IMR-90 (cell line): ENCODE measurements around the gene RBPJL. TPM values are rescaled to one million over a fixed set of nuclear protein-coding genes. Genes with fewer than 3 reads are reported as not detected.

Source experiments
- ATAC-seq: fragments of 200-7000 bp; cut with Tn5 transposase; 2 replicates; pipeline ENCODE4 v1.9.1; 2020; ENCODE audit warnings: low read depth, mild to moderate bottlenecking, moderate library complexity
- BruUV-seq: library from RNA; stranded (reverse); fragments of 400-500 nt; replicated peaks from 2 replicates; lab custom pipeline; 2021; lab: Mats Ljungman, UMichigan
- CTCF ChIA-PET: fragments of 300-600 bp; formaldehyde crosslinking; extraction: SDS; loops from one replicate; lab custom pipeline; 2021; ENCODE audit warnings: antibody characterized with exemption; lab: Yijun Ruan, JAX
- POLR2A ChIA-PET: fragments of 300-600 bp; sonication (Branson Sonifier 250); formaldehyde crosslinking; loops from one replicate; lab custom pipeline; 2022; ENCODE audit warnings: antibody characterized with exemption; ENCODE audit not compliant: unreplicated experiment; lab: Charles Lee
- DNase-seq: peaks from one replicate; pipeline ENCODE4 v3.0.0; 2013
- H2AFZ ChIP-seq: replicated peaks from 2 replicates; pipeline ENCODE3; 2013; ENCODE audit warnings: low read length, mild to moderate bottlenecking; ENCODE audit not compliant: poor library complexity
- H2AK5ac ChIP-seq: 2 replicates; pipeline ENCODE4 v1.6.1; 2013; ENCODE audit warnings: low read depth, low read length, inconsistent platforms
- H2AK9ac ChIP-seq: replicated peaks from 2 replicates; pipeline ENCODE3; 2013; ENCODE audit warnings: mild to moderate bottlenecking, low read depth, low read length, moderate library complexity; ENCODE audit not compliant: poor library complexity
- H2BK120ac ChIP-seq: 2 replicates; pipeline ENCODE4 v1.6.1; 2013; ENCODE audit warnings: low read depth, low read length, inconsistent platforms
- H2BK15ac ChIP-seq: 3 replicates; pipeline ENCODE4 v1.6.1; 2013; ENCODE audit warnings: low read depth, low read length, inconsistent platforms
- H2BK20ac ChIP-seq: 2 replicates; pipeline ENCODE4 v1.6.1; 2013; ENCODE audit warnings: low read depth, mild to moderate bottlenecking, inconsistent platforms, low read length, moderate library complexity
- H2BK5ac ChIP-seq: 2 replicates; pipeline ENCODE4 v1.6.1; 2013; ENCODE audit warnings: mild to moderate bottlenecking, low read depth, low read length, inconsistent platforms; ENCODE audit not compliant: poor library complexity, severe bottlenecking
- H3K14ac ChIP-seq: replicated peaks from 2 replicates; pipeline ENCODE4 v1.6.1; 2013; ENCODE audit warnings: low read depth, low read length, inconsistent platforms
- H3K18ac ChIP-seq: 2 replicates; pipeline ENCODE4 v1.6.1; 2013; ENCODE audit warnings: low read depth, low read length, control low read depth
- H3K23ac ChIP-seq: 2 replicates; pipeline ENCODE4 v1.6.1; 2013; ENCODE audit warnings: low read depth, low read length, inconsistent platforms
- H3K27ac ChIP-seq: 2 replicates; pipeline ENCODE4 v1.5.1; 2013; ENCODE audit warnings: mild to moderate bottlenecking, control low read depth, low read length; ENCODE audit not compliant: insufficient read depth
- H3K27me3 ChIP-seq: 2 replicates; pipeline ENCODE4 v1.6.1; 2013; ENCODE audit warnings: low read length; ENCODE audit not compliant: control insufficient read depth, insufficient read depth
- H3K36me3 ChIP-seq: 2 replicates; pipeline ENCODE4 v1.6.1; 2013; ENCODE audit warnings: low read length, mixed read lengths; ENCODE audit not compliant: control insufficient read depth, insufficient read depth
- H3K4ac ChIP-seq: 2 replicates; pipeline ENCODE4 v1.6.1; 2013; ENCODE audit warnings: low read depth, low read length, inconsistent platforms
- H3K4me1 ChIP-seq: 2 replicates; pipeline ENCODE4 v1.6.1; 2013; ENCODE audit warnings: low read length, mixed read lengths; ENCODE audit not compliant: control insufficient read depth, insufficient read depth
- H3K4me2 ChIP-seq: 2 replicates; pipeline ENCODE4 v1.6.1; 2013; ENCODE audit warnings: low read depth, mild to moderate bottlenecking, control low read depth, low read length, moderate library complexity
- H3K4me3 ChIP-seq: 2 replicates; pipeline ENCODE4 v1.5.1; 2013; ENCODE audit warnings: low read depth, mild to moderate bottlenecking, control low read depth, low read length, moderate library complexity; ENCODE audit not compliant: insufficient read depth
- H3K56ac ChIP-seq: 2 replicates; pipeline ENCODE4 v1.6.1; 2013; ENCODE audit warnings: low read length, inconsistent platforms; ENCODE audit not compliant: insufficient read depth; ENCODE audit errors: extremely low read depth
- H3K79me1 ChIP-seq, 2 experiments: 2 replicates each; pipeline ENCODE4 v1.6.1; 2013; ENCODE audit warnings: low read length in 2 of 2, inconsistent platforms in 1 of 2, low read depth in 1 of 2
- H3K9ac ChIP-seq: 2 replicates; pipeline ENCODE4 v1.6.1; 2013; ENCODE audit warnings: low read depth, low read length, control low read depth
- H3K9me1 ChIP-seq: 2 replicates; pipeline ENCODE4 v1.6.1; 2013; ENCODE audit warnings: low read length, inconsistent platforms; ENCODE audit not compliant: insufficient read depth
- H3K9me3 ChIP-seq: 2 replicates; pipeline ENCODE4 v1.6.1; 2013; ENCODE audit warnings: low read length; ENCODE audit not compliant: control insufficient read depth, insufficient read depth
- H4K20me1 ChIP-seq: 2 replicates; pipeline ENCODE4 v1.6.1; 2013; ENCODE audit warnings: low read length, inconsistent platforms; ENCODE audit not compliant: insufficient read depth
- H4K5ac ChIP-seq: 2 replicates; pipeline ENCODE4 v1.6.1; 2013; ENCODE audit warnings: mild to moderate bottlenecking, low read depth, low read length, control low read depth
- H4K8ac ChIP-seq, 2 experiments: 2 replicates each; pipeline ENCODE4 v1.6.1; 2013; ENCODE audit warnings: low read depth in 2 of 2, low read length in 2 of 2, control low read depth in 1 of 2, inconsistent platforms in 1 of 2
- H4K91ac ChIP-seq: 2 replicates; pipeline ENCODE4 v1.6.1; 2013; ENCODE audit warnings: low read depth, low read length, inconsistent platforms; ENCODE audit not compliant: insufficient read depth
- RAD21 ChIP-seq: IDR thresholded peaks from 2 replicates; pipeline ENCODE4 v1.6.1; 2012; ENCODE audit warnings: low read length, improper control_type of control experiment
- RCOR1 ChIP-seq: IDR thresholded peaks from 2 replicates; pipeline ENCODE4 v1.6.1; 2012; ENCODE audit warnings: mild to moderate bottlenecking, low read length, improper control_type of control experiment; ENCODE audit not compliant: insufficient replicate concordance
- RFX5 ChIP-seq: IDR thresholded peaks from 2 replicates; pipeline ENCODE4 v1.8.0; 2012; ENCODE audit warnings: low read depth, mild to moderate bottlenecking, low read length, moderate library complexity
- USF2 ChIP-seq: fragments of 150-350 bp; IDR thresholded peaks from 2 replicates; pipeline ENCODE4 v1.6.1; 2017; ENCODE audit warnings: mild to moderate bottlenecking, antibody characterized with exemption, low read length, low read depth
- WGBS, 2 experiments: methylation state at CpG; one replicate each; pipeline versions ENCODE4 v1.1.5 to v1.1.7; 2013; ENCODE audit warnings: missing lambda C conversion rate in 2 of 2; ENCODE audit not compliant: insufficient read length in 1 of 2; ENCODE audit errors: extremely low coverage in 2 of 2; 5-methylcytosine and 5-hydroxymethylcytosine counted together
- dilution Hi-C: fragments of 300-500 bp; cut with HindIII; formaldehyde crosslinking; loops from one replicate; pipeline ENCODE4 v1.14.3; 2018; ENCODE audit warnings: low sequenced_read_pairs; ENCODE audit not compliant: unreplicated experiment
- in situ Hi-C: fragments of 300-500 bp; cut with MboI; formaldehyde crosslinking; loops from 3 replicates; pipeline ENCODE4 v1.14.3; 2019; ENCODE audit warnings: low sequenced_read_pairs, inconsistent platforms, mixed read lengths
- intact Hi-C: fragments of 100-400 bp; cut with micrococcal nuclease; formaldehyde crosslinking; loops from 2 replicates; pipeline ENCODE4 v1.10.0; 2022
- polyA plus RNA-seq, 3 experiments: library from polyadenylated mRNA; depleted of rRNA; stranded (reverse); fragments of >200 nt; gene quantifications; 2 replicates each; pipeline ENCODE4 v1.2.3, GENCODE V29; 2012; ENCODE audit warnings: low replicate concordance in 1 of 3
- total RNA-seq: library from RNA; depleted of rRNA; stranded (reverse); fragments of >200 nt; gene quantifications from 2 replicates; pipeline ENCODE4 v1.2.3, GENCODE V29; 2012
- TF ChIP-seq, protein P1 (sequence below): conservative IDR thresholded peaks from 2 replicates; pipeline ENCODE4 v1.5.1; 2012; ENCODE audit warnings: mild to moderate bottlenecking, low read depth, low read length, improper control_type of control experiment

RBPJL gene
- total and polyA plus RNA-seq, 2 of the 4 experiments (the other 2 are of a cell fraction), result not detected

DNA sequence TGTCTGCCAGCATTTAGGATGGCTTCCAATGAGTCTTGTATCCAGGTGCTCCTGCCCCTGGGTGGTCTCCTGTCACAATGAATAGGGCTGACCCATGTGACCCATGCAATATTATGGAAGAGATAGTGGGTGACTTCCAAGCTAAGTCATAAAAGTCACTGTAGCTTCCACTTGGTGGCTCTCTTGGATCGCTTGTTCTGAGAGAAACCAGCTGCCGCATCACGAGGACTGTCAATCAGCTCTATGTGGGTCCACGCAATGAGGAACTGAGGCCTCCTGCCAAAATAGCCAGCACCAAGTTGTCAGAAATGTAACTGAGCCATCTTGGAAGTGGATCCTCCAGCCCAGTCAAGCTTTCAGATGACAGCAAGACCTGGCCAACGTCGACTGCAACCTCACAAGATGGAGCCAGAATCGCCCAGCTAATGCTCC, 16.3 kb downstream of the RBPJL start:
- intact Hi-C loops (no loop called here), dilution Hi-C loops (no loop called here), in situ Hi-C loops (loop anchor here (5.0 kb wide), 1 partner anchor 114 kb away; no protein-coding TSS in a partner anchor)
- 82% methylated on average over 4 of the region's 7 CpGs; no CpG with 5 or more reads in 1 of the 2 experiments for WGBS, 2 experiments
- CTCF ChIA-PET, result interaction anchor here (0.6 to 1.9 kb wide), 4 partner anchors 11 to 448 kb away, joined by 3 to 15 read pairs (median 4); partner anchors contain the start of gene SYS1
- Histone ChIP-seq H4K20me1 (peaks cover 19% of the 10 kb centered on the region), H3K4me2 (no peak overlapping the region), H2AK5ac (no peak overlapping the region), H3K79me1 (peaks cover 18 to 19% of the 10 kb centered on the region in 2 experiments), H3K18ac (no peak overlapping the region), H4K91ac (no peak overlapping the region), H3K23ac (no peak overlapping the region), H3K14ac (no peak overlapping the region), H2BK20ac (no peak overlapping the region), H3K27ac (no peak overlapping the region), H3K27me3 (peaks cover 5% of the 10 kb centered on the region; the same call in 1 of the 2 replicates), H3K36me3 (peaks cover 29% of the 10 kb centered on the region), H3K9me3 (no peaks in the 10 kb centered on the region), H3K4me3 (no peak overlapping the region), H2BK5ac (no peak overlapping the region), H2AFZ (no peak overlapping the region), H3K9me1 (0 out of 2 replicates have a peak, but pooled peaks cover 2% of the 10 kb centered on the region), H3K56ac (no peak overlapping the region), H3K9ac (no peak overlapping the region), H2AK9ac (peak overlapping the region; percentile 23), H3K4me1 (no peaks in the 10 kb centered on the region), H4K5ac (no peak overlapping the region), H2BK120ac (no peak overlapping the region), H3K4ac (no peak overlapping the region), H4K8ac (no peak overlapping the region), H2BK15ac (no peak overlapping the region)
- ATAC-seq, result peak; percentile 8; the same call in 1 of the 2 replicates
- POLR2A ChIA-PET, result no interaction called here
- no peak for TF ChIP-seq RCOR1
- TF ChIP-seq, protein P1, sequence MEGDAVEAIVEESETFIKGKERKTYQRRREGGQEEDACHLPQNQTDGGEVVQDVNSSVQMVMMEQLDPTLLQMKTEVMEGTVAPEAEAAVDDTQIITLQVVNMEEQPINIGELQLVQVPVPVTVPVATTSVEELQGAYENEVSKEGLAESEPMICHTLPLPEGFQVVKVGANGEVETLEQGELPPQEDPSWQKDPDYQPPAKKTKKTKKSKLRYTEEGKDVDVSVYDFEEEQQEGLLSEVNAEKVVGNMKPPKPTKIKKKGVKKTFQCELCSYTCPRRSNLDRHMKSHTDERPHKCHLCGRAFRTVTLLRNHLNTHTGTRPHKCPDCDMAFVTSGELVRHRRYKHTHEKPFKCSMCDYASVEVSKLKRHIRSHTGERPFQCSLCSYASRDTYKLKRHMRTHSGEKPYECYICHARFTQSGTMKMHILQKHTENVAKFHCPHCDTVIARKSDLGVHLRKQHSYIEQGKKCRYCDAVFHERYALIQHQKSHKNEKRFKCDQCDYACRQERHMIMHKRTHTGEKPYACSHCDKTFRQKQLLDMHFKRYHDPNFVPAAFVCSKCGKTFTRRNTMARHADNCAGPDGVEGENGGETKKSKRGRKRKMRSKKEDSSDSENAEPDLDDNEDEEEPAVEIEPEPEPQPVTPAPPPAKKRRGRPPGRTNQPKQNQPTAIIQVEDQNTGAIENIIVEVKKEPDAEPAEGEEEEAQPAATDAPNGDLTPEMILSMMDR, result peak; percentile 30; the same call in 1 of the 2 replicates
- TF ChIP-seq RAD21, result peak; percentile 30; the same call in 1 of the 2 replicates
- no peak for TF ChIP-seq USF2
- no peak for TF ChIP-seq RFX5
- BruUV-seq, result no TSS peak
- peak; percentile 43 for DNase-seq
